ENCODE results near the gene MEAF6. TPM values are rescaled to one million over a fixed set of nuclear protein-coding genes. Genes with fewer than 3 reads are reported as not detected.
A peak's percentile ranks its signal among the peaks of the same experiment; 100 is the strongest.

The MEAF6 gene
- total and polyA plus RNA-seq, 2 experiments from 2014 or later, result 60.1 to 64.5 TPM

- no peak for TF ChIP-seq ZNF462 (CRISPR knock-in tag; IDR thresholded peaks at IDR 0.05)
- TF ChIP-seq EZH2phosphoT487 (IDR thresholded peaks at IDR 0.05; ENCODE audit: unreplicated experiment), result no peak
- no peak for TF ChIP-seq ETS1 (IDR thresholded peaks at IDR 0.05)
Observed at GRCh38 chr1:37485902-37486679, 28.5 kb downstream of the MEAF6 start (continued).

- Histone ChIP-seq H4K20me1 (replicated peaks; ENCODE audit: insufficient read depth) (no peaks in the 10 kb centered on the region; the same call in 1 of the 2 replicates), H3K4me3 (no peak overlapping the region), H3K9me2 (ENCODE audit: insufficient read depth) (no peaks in the 10 kb centered on the region), H3K4me1 (ENCODE audit: insufficient read depth) (peaks cover 7% of the 10 kb centered on the region; the same call in 1 of the 2 replicates), H2AFZ (no peak overlapping the region), H3K27me3 (ENCODE audit: insufficient read depth) (no peaks in the 10 kb centered on the region), H3F3A (replicated peaks; ENCODE audit: low read depth) (0 out of 2 replicates have a peak, but pooled peaks cover 9% of the 10 kb centered on the region), H3K4me2 (no peak overlapping the region), H3K27ac (ENCODE audit: low read depth) (0 out of 2 replicates have a peak overlapping the region, but pooled peaks have one; percentile 19), H3K36me3 (ENCODE audit: insufficient read depth) (no peaks in the 10 kb centered on the region), H3K79me2 (replicated peaks; ENCODE audit: insufficient read depth) (no peaks in the 10 kb centered on the region)
- no peak for DNase-seq (ENCODE audit: low spot score)
- Mint-ChIP-seq H3K9me3 (no peaks in the 10 kb centered on the region), H3K4me1 (peaks cover 15% of the 10 kb centered on the region), H3K36me3 (ENCODE audit: low read depth) (peaks cover 30% of the 10 kb centered on the region), H3K27me3 (ENCODE audit: insufficient read depth, low read depth, poor library complexity) (peaks cover 11% of the 10 kb centered on the region), H3K27ac (peak overlapping the region; percentile 4; the same call in 1 of the 2 replicates), H3K4me3 (no peak overlapping the region)
- no peak for ATAC-seq
- TF ChIP-seq CTCF (conservative IDR thresholded peaks at IDR 0.05; ENCODE audit: low read depth in 2 of 2), result no peak
Observed at GRCh38 chr1:37484325-37485051, 30.1 kb downstream of the MEAF6 start.
